ENCODE data around the gene ROGDI. TPM values are rescaled to one million over a fixed set of nuclear protein-coding genes. Genes with fewer than 3 reads are reported as not detected.

ROGDI gene
- total and polyA plus RNA-seq, 2 donors (not counting 3 experiments of a cell fraction or from before 2014, with no cell fraction given) = 12.0 to 36.9 TPM

DNA sequence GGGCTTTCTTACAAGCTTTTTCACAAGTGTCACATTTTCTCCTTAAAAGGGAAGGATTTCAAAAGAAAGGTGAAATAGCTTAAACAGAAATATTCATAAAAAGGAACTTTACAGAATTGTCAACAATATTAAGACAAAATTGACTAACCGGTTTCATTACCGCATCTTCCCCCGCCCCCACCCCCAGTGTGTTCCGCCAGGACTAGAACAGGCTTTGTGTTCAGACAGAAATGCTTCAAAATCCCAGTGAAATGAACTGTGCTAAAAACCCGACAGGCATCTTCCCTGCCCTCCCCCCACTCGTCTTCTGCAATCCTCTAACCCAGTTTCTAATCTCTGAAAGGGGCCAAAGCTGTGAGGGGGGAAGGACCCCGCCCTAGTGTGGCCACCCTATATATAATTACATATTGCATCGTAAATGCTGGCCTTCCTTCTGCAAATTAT, 990 bp upstream of the ROGDI start:
- H3K27ac ChIP-seq (ENCODE audit: insufficient read depth, low read depth, low read length) = no peak overlapping the region
- DNase-seq (ENCODE audit: low read depth, low spot score) (no peak), FAIRE-seq (no peak)
- H3K27me3 ChIP-seq (ENCODE audit: control insufficient read depth in 2 of 2, insufficient read depth in 2 of 2, low read length in 2 of 2) = no peaks in the 10 kb centered on the region
- ChIA-PET CTCF (interaction anchor here (1.0 to 1.5 kb wide), 4 partner anchors 16 to 155 kb away, joined by 3 to 4 read pairs (median 3); partner anchors contain the start of gene SEC14L5), POLR2A (interaction anchor here (1.2 kb wide), 1 partner anchor 35 kb away, joined by 3 read pairs; no protein-coding TSS in a partner anchor)
- no peak for TF ChIP-seq FOS (IDR thresholded peaks at IDR 0.05; ENCODE audit: borderline replicate concordance, insufficient read depth, low read length)
- TF ChIP-seq JUN (IDR thresholded peaks at IDR 0.05; ENCODE audit: borderline replicate concordance, insufficient read depth, insufficient read length, low read depth) = no peak
- TF ChIP-seq, protein P1, sequence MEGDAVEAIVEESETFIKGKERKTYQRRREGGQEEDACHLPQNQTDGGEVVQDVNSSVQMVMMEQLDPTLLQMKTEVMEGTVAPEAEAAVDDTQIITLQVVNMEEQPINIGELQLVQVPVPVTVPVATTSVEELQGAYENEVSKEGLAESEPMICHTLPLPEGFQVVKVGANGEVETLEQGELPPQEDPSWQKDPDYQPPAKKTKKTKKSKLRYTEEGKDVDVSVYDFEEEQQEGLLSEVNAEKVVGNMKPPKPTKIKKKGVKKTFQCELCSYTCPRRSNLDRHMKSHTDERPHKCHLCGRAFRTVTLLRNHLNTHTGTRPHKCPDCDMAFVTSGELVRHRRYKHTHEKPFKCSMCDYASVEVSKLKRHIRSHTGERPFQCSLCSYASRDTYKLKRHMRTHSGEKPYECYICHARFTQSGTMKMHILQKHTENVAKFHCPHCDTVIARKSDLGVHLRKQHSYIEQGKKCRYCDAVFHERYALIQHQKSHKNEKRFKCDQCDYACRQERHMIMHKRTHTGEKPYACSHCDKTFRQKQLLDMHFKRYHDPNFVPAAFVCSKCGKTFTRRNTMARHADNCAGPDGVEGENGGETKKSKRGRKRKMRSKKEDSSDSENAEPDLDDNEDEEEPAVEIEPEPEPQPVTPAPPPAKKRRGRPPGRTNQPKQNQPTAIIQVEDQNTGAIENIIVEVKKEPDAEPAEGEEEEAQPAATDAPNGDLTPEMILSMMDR (IDR thresholded peaks at IDR 0.05; ENCODE audit: extremely low read depth in 1 of 2, insufficient read depth in 1 of 2, low read depth in 1 of 2, low read length in 2 of 2) = no peak
- TF ChIP-seq POLR2A (IDR thresholded peaks at IDR 0.05; ENCODE audit: low read depth, low read length) = no peak
- no peak for TF ChIP-seq MYC (IDR thresholded peaks at IDR 0.05; ENCODE audit: low read depth, low read length)
- TF ChIP-seq GATA2 (IDR thresholded peaks at IDR 0.05; ENCODE audit: insufficient read depth, insufficient read length, low read depth, low read length) = no peak
- no peak for TF ChIP-seq EZH2 (IDR thresholded peaks at IDR 0.05; ENCODE audit: borderline replicate concordance, low read depth, low read length, severe bottlenecking)
- no peak for TF ChIP-seq POLR2AphosphoS5 (IDR thresholded peaks at IDR 0.05; ENCODE audit: insufficient read depth, low read depth, low read length)
- TF ChIP-seq, protein P2, sequence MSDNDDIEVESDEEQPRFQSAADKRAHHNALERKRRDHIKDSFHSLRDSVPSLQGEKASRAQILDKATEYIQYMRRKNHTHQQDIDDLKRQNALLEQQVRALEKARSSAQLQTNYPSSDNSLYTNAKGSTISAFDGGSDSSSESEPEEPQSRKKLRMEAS (IDR thresholded peaks at IDR 0.05; ENCODE audit: insufficient read depth, insufficient read length) = no peak
- peak overlapping the region; percentile 74 for H3K4me2 ChIP-seq (ENCODE audit: insufficient read depth, low read length)
- H3K4me1 ChIP-seq (ENCODE audit: control insufficient read depth, extremely low read depth, insufficient read depth, low read length) = peaks cover 7% of the 10 kb centered on the region
- H3K79me2 ChIP-seq (ENCODE audit: control insufficient read depth, insufficient read depth, low read length) = no peaks in the 10 kb centered on the region
- BruUV-seq (replicated peaks) = no TSS peak
- no peaks in the 10 kb centered on the region for H3K9me1 ChIP-seq (replicated peaks; ENCODE audit: control insufficient read depth, extremely low read depth, insufficient read depth, low read length)
- dilution Hi-C loops (cut with MboI; ENCODE audit: extremely low pct_ligation_motif_present, low sequenced_read_pairs) (no loop called here), intact Hi-C loops (cut with micrococcal nuclease) (loop anchor here (1.0 to 2.0 kb wide), 2 partner anchors 44 to 153 kb away; partner anchors contain the start of genes GLYR1 and UBN1)
- no peak overlapping the region for H2AFZ ChIP-seq (ENCODE audit: low read depth, low read length)
- no peaks in the 10 kb centered on the region for H3K9me3 ChIP-seq (replicated peaks; ENCODE audit: control insufficient read depth, insufficient read depth, low read length)
- no peaks in the 10 kb centered on the region for H4K20me1 ChIP-seq (replicated peaks; ENCODE audit: control insufficient read depth, extremely low read depth, insufficient read depth, low read length)
- peak overlapping the region in 2 of 3 experiments; percentile 59 to 75 for H3K4me3 ChIP-seq (replicated peaks in 1 of 3; ENCODE audit: insufficient read depth in 1 of 3, low read depth in 1 of 3, low read length in 3 of 3)
- peaks cover 7% of the 10 kb centered on the region in 2 experiments for H3K36me3 ChIP-seq (ENCODE audit: control insufficient read depth in 2 of 2, extremely low read depth in 1 of 2, insufficient read depth in 2 of 2, low read length in 2 of 2)
- no peak overlapping the region for H3K9ac ChIP-seq (replicated peaks; ENCODE audit: extremely low read depth, insufficient read depth, low read length)
